ENCODE measurements around the gene SHISAL2A. TPM values are rescaled to one million over a fixed set of nuclear protein-coding genes. Genes with fewer than 3 reads are reported as not detected.

Gene SHISAL2A
- polyA plus RNA-seq, 1 of the 3 experiments (the other 2 are of a cell fraction) = 0.07 TPM

DNA sequence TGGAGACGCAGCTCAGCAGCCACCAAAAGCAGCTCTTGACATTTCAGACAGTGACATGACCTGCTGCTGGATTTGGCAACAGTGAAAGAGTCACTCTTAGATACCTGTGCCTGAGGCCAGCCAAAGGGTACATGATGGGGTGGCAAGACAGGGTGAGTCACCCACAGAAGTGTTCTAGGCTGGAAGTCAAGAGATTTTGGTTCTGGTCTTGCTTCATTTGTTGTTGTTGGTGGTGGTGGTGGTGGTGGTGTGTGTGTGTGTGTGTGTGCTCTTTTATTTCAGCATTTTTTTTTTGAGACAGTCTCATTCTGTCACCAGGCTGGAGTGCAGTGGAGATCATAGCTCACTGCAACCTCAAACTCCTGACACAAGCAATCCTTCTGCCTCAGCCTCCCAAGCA lies 25.8 kb downstream of the SHISAL2A start:
- Histone ChIP-seq H3K9me3 (no peaks in the 10 kb centered on the region), H2AFZ (ENCODE audit: low read depth) (no peak overlapping the region), H3K79me2 (ENCODE audit: insufficient read depth) (no peaks in the 10 kb centered on the region), H3K9ac (no peak overlapping the region), H3K4me2 (no peak overlapping the region), H3K27me3 (ENCODE audit: insufficient read depth) (no peaks in the 10 kb centered on the region), H3K4me1 (ENCODE audit: control insufficient read depth in 1 of 2, insufficient read depth in 2 of 2, low read depth in 1 of 2, low read length in 1 of 2) (peaks cover 0 to 4% of the 10 kb centered on the region in 2 experiments; a peak in 1 of 4 replicates), H3K36me3 (replicated peaks in 1 of 2; ENCODE audit: control insufficient read depth in 1 of 2, insufficient read depth in 2 of 2, low read length in 1 of 2) (no peaks in the 10 kb centered on the region), H4K20me1 (ENCODE audit: insufficient read depth) (no peaks in the 10 kb centered on the region), H3K9me2 (no peaks in the 10 kb centered on the region), H3F3A (replicated peaks; ENCODE audit: insufficient read depth) (no peaks in the 10 kb centered on the region), H3K4me3 (ENCODE audit: low read depth in 2 of 2, low read length in 1 of 2) (no peak overlapping the region), H3K27ac (ENCODE audit: low read depth in 2 of 2, low read length in 1 of 2) (no peak overlapping the region)
- ChIA-PET POLR2A (no interaction called here), CTCF (interaction anchor here (1.5 kb wide), 1 partner anchor 10 kb away, joined by 4 read pairs; no protein-coding TSS in a partner anchor)
- 88% methylated on average over 1 of the region's 1 CpG for WGBS (ENCODE audit: low lambda C conversion rate)
- TF ChIP-seq, protein P1, sequence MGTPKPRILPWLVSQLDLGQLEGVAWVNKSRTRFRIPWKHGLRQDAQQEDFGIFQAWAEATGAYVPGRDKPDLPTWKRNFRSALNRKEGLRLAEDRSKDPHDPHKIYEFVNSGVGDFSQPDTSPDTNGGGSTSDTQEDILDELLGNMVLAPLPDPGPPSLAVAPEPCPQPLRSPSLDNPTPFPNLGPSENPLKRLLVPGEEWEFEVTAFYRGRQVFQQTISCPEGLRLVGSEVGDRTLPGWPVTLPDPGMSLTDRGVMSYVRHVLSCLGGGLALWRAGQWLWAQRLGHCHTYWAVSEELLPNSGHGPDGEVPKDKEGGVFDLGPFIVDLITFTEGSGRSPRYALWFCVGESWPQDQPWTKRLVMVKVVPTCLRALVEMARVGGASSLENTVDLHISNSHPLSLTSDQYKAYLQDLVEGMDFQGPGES (IDR thresholded peaks at IDR 0.05; ENCODE audit: low read depth, low read length) = no peak
- TF ChIP-seq TEAD4 (IDR thresholded peaks at IDR 0.05; ENCODE audit: borderline replicate concordance, insufficient read depth) (no peak), JUND (IDR thresholded peaks at IDR 0.05) (no peak), GATA2 (CRISPR knock-in tag; IDR thresholded peaks at IDR 0.05) (no peak), SMC3 (IDR thresholded peaks at IDR 0.05; ENCODE audit: low read depth, low read length) (no peak), GABPA (IDR thresholded peaks at IDR 0.05; ENCODE audit: low read depth) (no peak), TCF12 (IDR thresholded peaks at IDR 0.05) (no peak), ELF1 (IDR thresholded peaks at IDR 0.05) (no peak), CHD2 (IDR thresholded peaks at IDR 0.05; ENCODE audit: low read length, partially characterized antibody) (no peak), RXRA (IDR thresholded peaks at IDR 0.05; ENCODE audit: borderline replicate concordance, low read depth) (no peak), YY1 (IDR thresholded peaks at IDR 0.05; ENCODE audit: low read depth) (no peak), EP300 (IDR thresholded peaks at IDR 0.05; ENCODE audit: borderline replicate concordance in 1 of 2, low read depth in 1 of 2, low read length in 1 of 2) (no peak), EZH2phosphoT487 (IDR thresholded peaks at IDR 0.05; ENCODE audit: borderline replicate concordance, low read depth) (no peak), NRF1 (IDR thresholded peaks at IDR 0.05; ENCODE audit: low read depth, low read length) (no peak), SIN3A (IDR thresholded peaks at IDR 0.05; ENCODE audit: borderline replicate concordance, low read depth, low read length) (no peak)
- TF ChIP-seq, protein P2, sequence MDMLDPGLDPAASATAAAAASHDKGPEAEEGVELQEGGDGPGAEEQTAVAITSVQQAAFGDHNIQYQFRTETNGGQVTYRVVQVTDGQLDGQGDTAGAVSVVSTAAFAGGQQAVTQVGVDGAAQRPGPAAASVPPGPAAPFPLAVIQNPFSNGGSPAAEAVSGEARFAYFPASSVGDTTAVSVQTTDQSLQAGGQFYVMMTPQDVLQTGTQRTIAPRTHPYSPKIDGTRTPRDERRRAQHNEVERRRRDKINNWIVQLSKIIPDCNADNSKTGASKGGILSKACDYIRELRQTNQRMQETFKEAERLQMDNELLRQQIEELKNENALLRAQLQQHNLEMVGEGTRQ (IDR thresholded peaks at IDR 0.05; ENCODE audit: borderline replicate concordance, low read depth, low read length) = no peak
- TF ChIP-seq, protein P3, sequence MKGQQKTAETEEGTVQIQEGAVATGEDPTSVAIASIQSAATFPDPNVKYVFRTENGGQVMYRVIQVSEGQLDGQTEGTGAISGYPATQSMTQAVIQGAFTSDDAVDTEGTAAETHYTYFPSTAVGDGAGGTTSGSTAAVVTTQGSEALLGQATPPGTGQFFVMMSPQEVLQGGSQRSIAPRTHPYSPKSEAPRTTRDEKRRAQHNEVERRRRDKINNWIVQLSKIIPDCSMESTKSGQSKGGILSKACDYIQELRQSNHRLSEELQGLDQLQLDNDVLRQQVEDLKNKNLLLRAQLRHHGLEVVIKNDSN (IDR thresholded peaks at IDR 0.05; ENCODE audit: borderline replicate concordance, low read depth) = no peak
- DNase-seq = no peak

Measured in SK-N-SH (cell line).